Suppressor macrophage (primary cell): Measurements from ENCODE around the gene FAM240A.
"Not testable (repeated sequence)": the region's sequence is repeated elsewhere in the genome, so short reads cannot be mapped to it uniquely, and the experiment has no call there.

ENCODE experiments used
- DNase-seq, 4 experiments: peaks; one replicate each; pipeline ENCODE4 v3.0.0-alpha.2; 2020 to 2022

FAM240A gene

GRCh38 chr3:46587268-46587667 is 25.1 kb upstream of the FAM240A start:
- not testable (repeated sequence) for DNase-seq

DNA sequence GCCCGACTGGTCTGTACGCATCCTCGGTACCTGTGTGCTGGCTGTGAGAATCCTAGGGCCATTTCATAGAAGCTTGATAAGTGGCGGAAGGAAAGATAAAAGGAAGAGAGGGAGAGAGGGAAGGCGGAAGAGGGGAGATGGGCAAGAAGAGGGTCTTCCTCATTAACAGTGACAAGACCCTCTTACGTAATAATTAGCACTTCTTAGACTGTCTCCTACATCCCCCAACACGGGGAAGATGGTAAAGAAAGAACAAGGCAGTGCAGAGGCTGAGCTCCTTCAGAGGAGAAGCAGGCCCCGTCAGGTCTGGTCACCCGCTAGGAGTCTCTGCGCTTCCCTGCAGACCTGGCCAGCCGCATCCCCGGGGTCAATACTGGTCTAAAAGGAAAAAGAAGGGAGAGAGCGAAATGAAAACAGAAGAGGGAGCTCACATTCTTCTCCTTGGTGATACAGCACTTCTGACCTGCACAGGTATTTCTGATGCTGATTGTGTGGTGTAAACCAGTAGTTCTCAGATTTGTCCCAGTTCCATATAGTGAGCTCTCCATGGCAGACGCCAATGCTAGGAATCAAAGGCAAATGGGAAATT is 19.0 kb upstream of the FAM240A start:
- DNase-seq = no peak

DNA sequence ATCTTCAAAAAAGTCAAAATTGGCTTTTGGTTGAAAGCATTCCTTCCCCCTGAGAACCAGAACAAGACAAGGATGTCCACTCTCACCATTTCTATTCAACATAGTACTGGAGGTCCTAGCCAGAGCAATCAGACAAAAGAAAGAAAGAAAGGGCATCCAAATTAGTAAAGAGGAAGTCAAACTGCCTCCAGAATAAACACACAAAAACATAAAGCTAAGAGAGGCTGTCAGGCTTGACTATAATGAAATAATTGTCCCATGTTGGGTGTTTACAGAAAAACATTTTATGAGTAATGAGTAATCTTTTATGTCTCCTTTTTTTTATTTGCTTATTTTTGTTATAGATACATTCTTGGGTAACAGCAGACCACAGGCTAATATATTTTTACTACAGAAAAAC is 18.3 kb upstream of the FAM240A start:
- no peak for DNase-seq

DNA sequence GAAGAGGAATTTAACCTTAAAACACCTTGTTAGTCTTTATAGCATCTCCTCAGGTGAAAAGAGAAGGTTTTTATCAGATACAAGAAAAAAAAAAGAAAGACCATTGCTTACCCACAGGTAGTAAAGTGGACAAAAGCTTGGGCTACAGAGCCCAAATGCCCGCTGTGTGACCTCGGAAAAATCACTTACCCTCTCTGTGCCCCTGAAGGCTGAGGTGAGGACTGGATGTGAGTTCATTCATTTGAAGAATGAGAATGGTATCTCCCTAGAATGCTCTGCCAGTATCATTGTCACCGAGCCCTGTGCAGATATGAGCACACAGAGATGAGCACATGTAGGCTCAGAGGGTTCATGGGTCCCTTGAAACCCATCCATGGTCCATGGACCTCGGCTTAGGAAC is 17.6 kb upstream of the FAM240A start:
- no peak for DNase-seq

- DNase-seq = no peak
Observed at GRCh38 chr3:46595819-46596314, 16.5 kb upstream of the FAM240A start.

GRCh38 chr3:46599590-46599989 is 12.7 kb upstream of the FAM240A start:
- no peak for DNase-seq

DNA sequence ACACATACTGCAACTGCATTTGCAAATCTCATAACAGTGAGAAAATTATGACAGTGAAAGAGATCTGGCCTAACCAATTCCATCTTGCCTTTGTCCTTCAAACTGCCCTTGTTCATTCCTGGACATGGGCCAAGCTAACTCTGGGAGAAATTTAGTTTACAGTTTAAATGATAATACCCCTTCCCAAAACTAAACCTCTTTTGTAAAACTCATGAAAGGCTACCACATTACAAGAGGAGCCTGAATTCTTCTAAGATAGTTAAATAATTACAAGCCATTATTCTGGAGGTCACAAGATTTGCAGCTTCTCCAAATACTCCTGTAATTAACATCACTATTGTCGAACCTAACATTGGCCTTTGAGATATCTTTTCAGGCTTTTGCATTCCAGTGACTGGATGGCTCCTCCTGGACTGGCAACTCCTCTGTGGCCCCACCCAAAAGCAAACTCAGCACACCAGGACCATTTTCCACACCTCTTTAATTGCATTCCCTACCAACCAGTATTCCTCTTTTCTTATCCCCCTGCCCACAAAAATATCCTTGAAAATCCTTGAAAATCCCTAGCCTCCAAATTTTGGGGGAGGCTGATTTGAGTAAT is 8.8 kb upstream of the FAM240A start:
- no peak for DNase-seq

GRCh38 chr3:46604127-46604526 is 8.2 kb upstream of the FAM240A start:
- peak in 3 of 4 experiments; percentile 14 to 43 (median 20) for DNase-seq

DNA sequence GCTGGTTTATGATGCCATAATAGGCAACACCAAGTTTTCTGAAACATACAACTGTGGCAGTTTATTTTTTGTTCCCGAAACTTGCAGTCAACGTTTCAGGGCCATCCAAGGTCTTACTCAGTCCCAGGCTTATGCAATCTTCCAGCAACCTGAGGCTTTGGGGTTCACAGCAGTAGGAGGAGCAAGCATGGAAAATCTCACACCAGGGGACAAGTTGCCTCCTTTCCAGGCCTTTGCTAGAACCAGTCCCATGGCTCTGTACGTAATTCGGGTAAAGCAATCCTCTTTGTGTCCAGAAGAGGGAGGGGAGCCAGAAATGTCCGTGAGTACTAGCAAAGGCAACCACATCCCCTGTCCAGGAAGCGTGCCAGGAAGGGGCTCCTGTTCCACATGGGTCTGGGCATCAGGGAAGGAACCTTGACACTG is 4.7 kb upstream of the FAM240A start:
- no peak for DNase-seq

DNA sequence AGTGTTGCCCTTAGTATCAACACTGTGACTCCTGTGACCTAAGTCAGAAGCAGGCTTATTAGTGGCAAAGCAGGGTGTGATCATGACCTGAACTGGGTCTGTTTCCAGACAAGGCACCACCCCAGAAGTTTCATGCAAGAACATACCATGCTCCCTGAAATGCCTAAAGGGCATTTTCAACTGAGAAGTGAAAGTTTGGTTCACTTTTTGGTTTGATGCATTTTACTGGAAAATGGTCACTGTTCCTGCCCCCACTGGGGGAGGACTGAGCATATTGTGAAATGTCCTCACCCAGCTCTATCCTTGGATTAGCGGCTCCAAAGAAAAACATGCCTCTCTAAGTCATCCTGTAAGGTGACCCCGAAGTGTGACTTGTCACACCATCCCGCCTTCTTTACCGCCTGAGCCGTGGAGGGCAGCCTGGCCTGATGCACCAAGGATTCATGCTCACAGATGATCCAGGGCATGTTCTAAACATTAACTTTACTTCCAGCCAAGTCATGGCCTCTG is 3.1 kb upstream of the FAM240A start:
- DNase-seq = peak in 1 of 4 experiments; percentile 15

- DNase-seq = no peak
Observed at GRCh38 chr3:46609944-46610722, 2.2 kb upstream of the FAM240A start.

GRCh38 chr3:46613313-46614005 is 1.1 kb downstream of the FAM240A start:
- DNase-seq = no peak

DNA sequence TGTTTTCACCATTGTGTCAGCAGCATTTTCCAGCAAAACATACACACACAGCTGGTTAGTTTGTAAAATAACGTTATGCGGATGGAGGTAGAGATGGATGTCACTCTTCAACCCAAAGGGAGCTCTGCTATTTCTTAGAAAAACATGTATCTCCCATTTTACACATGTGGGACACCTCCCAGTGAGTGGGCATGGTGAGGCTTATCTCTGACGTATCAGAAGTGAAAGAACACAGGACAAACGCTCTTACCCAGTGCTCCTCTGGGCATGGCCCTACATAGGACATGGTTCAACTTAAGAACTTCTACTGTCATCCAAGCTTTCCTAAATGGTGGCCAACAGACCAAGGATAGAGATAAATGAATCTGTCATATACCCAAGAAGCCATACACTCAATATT is 2.1 kb downstream of the FAM240A start:
- no peak for DNase-seq

DNA sequence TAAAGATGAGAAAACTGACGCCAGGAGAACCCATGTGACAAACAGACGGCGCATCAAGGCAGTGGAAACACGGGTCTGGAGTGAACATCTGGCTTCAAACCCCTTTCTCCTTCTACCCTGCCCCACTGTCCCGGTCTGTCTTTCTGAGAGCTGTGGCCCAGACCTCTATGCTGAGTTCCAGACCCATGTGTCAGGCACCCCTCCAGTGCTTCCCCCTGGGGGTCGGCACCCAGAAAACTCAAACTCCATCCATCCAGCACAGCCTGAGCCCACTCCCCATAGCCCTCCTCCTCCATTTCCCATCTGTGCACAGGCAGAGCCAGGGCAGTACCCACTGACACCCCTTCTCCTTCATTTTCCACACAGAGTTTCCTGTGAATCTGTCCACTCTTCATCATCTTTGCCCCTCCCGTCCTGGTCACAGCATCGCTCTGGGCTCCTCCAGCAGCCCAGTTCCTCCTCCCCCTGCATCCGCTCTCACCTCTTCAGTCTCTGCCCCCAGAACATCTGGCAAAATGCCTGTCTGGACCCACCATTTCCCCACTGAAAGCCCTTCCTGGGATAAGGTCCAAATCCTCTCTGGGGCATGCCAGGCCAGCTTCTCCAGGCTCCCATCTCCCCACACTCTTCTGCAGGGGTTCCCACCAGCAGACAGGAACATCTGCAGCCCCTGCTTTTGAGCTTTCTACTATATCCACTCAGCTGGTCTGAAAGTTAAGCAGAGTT is 2.9 kb downstream of the FAM240A start:
- DNase-seq = no peak

GRCh38 chr3:46615976-46616375 is 3.7 kb downstream of the FAM240A start:
- DNase-seq = no peak

DNA sequence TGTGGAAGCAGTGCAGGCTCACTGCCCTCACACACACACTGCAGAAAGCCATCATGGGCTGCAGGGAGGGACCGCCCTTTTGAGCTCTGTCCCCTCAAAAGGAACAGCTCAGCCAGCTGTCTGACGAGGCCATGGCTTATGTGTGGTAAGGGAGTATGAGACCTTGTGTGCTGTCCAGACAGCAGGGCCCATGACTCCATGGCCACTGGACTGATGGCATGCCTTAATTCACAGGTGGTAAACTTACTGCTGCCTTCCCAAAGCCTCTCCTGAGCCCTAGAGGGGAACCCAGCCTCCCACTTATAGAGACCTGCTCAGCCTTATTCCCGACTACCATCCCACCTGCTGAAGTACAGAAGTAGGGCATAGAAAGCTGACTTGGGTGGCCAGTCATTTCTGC is 5.6 kb downstream of the FAM240A start:
- no peak for DNase-seq

DNA sequence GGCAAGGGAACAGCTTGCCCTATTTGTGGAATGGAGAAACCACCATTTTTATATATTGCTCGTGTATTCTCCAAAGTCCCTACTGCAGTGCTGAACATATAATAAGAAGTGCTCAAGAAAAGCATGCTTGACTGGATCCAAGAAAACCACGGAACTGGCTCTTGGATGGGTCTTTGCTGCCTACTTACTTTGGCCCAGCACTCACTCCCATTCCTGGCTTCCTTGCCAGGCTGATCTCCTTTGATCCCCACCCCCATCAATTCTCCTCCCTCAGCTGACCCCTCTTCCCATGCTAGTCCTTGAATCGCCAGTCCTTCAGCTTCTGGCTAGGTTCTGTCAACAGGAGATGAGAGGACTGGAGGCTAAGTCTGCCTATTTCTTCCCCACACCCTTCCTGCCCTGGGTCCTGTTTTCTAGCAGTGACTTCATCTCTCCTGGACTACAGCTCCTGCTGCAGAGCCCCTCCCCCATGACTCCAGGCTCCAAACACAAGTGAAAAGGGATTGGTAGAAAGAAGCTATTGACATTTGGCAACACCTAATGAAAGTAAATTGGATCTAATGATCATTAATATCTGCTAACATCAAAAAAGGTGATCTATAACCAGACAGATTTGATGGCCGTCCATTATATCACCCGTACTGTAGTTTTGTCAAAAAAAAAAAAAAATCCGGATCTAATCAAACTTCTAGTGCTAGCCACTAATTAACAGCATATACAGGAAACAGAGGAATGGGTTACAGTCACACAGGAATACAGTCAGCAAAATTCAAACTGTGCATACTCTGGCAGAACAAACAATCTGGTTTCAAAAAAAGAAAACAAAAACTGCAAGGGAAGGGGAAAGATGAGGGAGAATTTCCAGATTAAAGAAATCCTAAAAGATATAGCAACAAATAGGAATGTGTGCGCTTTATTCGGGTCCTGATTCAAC is 7.8 kb downstream of the FAM240A start:
- no peak for DNase-seq

GRCh38 chr3:46624533-46624932 is 12.2 kb downstream of the FAM240A start:
- DNase-seq = no peak

DNA sequence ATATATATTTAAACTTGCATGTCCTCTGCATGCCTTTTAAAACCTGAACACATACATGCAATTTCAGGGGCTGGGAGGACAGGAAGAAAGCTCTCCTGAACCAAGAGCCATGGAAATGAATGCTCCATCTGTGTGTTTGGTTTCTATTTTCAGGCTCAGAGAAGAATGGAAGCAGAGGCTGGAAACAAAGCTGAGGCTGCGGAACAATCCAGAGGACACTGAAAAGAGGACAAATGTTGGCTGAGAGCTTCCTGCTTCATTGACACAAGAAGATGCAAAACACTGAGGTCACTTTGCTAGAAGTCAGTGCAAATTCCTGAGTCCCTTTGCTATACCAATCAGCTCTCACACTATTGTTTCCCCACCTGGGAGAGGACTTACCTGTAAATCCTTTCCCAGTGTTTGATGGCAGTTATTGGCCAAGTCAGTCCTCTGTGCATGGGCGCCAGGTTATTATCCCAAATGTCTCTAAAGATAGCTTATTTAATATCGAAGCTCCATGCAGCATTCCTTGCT is 12.7 kb downstream of the FAM240A start:
- no peak for DNase-seq

DNA sequence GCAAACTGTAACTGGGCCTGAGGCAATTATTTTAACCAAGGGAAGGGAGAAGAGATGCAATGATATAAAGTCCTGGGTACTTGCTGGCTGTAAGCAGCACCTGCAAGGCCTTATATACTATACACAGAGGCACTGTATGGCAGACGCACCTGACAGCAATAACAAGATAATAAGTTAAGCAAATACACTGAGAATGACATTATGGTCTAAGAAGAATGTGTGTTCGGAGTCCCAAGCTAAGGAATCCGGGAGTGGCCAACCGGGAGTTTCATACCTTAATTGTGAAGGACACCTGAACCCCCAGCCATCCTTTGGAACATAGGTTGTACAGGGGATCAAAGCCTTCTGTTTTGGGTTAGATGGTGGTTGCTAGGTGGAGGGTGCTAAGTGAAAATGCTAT is 13.7 kb downstream of the FAM240A start:
- DNase-seq = no peak

DNA sequence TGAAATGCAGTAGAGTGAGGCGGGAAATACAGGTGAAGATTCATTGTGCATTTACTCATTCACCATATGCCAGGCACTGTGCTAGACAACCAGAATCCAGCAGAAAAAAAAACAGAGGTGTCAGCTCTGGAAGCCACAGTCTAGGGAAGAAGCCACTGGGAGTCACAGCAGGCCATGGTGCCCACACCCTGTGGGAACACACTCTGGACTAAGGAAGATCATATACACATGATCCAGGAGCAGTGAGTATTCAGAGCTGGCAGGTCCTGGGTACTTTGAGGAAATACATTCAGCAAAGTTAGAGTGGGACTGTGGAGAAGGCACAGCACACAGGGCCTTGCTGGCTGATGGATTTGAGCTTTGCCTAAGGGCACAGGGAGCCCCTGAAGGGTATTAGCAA is 14.8 kb downstream of the FAM240A start:
- DNase-seq = no peak
